GM21423 (cell line): Measurements from ENCODE around the gene PAX9.

Experiments
- ATAC-seq: cut with Tn5 transposase; IDR thresholded peaks from one replicate; pipeline ENCODE4 v1.9.1; 2021; ENCODE audit warnings: mild to moderate bottlenecking, moderate library complexity; ENCODE audit not compliant: unreplicated experiment

Gene PAX9

GRCh38 chr14:36724162-36724561, 62.5 kb downstream of the PAX9 start:
- no peak for ATAC-seq

DNA sequence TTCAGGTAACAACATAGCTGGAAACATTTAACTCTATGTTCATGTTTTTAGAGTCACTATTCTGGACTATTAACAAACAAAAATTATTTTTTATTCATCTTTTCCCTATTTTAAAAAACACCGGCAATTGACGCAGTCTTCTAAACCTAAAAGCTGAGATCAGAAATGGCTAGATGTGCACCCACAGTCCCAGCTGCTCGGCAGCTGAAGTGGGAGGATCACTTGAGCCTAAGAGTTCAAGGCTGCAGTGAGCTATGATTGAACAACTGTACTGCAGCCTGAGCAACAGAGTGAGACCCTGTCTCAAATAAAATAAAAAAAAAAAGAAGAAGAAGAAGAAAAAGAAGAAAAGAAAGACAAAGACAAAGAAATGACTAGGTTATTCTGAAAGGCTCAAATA, 64.5 kb downstream of the PAX9 start:
- no peak for ATAC-seq
